ENCODE measurements around the gene DEFB126.
"Not testable (repeated sequence)": the region's sequence is repeated elsewhere in the genome, so short reads cannot be mapped to it uniquely, and the experiment has no call there.

DNA sequence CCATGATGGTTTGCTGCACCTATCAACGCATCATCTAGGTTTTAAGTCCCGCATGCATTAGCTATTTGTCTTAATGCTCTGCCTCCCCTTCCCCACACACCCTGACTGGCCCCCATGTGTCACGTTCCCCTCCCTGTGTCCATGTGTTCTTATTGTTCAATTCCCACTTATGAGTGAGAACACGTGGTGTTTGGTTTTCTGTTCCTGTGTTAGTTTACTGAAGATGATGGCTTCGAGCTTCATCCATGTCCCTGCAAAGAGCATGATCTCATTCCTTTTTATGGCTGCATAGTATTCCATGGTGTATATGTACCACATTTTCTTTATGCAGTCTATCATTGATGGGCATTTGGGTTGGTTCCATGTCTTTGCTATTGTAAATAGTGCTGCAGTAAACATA lies 44.7 kb upstream of the DEFB126 start:
- TF ChIP-seq, protein P1, sequence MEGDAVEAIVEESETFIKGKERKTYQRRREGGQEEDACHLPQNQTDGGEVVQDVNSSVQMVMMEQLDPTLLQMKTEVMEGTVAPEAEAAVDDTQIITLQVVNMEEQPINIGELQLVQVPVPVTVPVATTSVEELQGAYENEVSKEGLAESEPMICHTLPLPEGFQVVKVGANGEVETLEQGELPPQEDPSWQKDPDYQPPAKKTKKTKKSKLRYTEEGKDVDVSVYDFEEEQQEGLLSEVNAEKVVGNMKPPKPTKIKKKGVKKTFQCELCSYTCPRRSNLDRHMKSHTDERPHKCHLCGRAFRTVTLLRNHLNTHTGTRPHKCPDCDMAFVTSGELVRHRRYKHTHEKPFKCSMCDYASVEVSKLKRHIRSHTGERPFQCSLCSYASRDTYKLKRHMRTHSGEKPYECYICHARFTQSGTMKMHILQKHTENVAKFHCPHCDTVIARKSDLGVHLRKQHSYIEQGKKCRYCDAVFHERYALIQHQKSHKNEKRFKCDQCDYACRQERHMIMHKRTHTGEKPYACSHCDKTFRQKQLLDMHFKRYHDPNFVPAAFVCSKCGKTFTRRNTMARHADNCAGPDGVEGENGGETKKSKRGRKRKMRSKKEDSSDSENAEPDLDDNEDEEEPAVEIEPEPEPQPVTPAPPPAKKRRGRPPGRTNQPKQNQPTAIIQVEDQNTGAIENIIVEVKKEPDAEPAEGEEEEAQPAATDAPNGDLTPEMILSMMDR (IDR thresholded peaks at IDR 0.05): not testable (repeated sequence)
- not testable (repeated sequence) for TF ChIP-seq POLR2A (IDR thresholded peaks at IDR 0.05)
